ENCODE results near the gene BUB1B.

The BUB1B gene

DNA sequence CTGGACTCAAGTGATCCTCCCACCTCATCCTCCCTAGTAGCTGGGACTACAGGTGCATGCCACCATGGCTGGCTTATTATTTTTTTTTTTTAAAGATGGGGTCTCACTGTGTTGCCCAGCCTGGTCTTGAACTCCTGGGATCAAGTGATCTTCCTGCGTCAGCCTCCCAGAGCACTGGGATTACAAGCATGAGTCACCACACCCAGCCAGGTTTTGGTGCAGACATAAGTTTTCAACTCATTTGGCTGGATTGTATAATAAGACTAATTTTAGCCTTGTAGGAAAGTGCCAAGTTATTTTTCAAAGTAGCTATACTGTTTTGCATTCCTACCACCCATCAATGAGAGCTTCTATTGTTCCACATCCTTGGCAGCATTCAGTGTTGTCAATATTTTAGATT, 32.1 kb downstream of the BUB1B start:
- DNase-seq (ENCODE audit: low spot score): no peak

DNA sequence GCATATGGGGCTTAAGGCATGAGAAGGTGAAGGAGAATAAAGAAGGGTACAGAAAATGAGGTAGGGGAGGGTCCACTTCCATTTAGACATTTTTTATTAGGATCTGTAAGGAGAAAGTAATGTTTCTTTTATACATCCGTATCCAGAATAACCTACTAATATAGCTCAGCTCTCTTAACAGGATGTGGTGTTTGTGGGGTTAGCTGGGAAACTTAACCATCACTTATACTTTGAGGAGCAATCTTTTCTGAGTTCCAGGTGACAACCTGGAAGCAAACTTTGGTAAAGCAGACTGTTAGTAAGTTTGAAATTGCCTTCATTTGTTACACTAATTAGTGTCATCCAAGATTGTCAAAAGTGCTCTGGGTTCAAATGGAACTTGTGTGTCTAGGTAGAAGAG, 36.6 kb downstream of the BUB1B start:
- no peak for DNase-seq (ENCODE audit: low spot score)

DNA sequence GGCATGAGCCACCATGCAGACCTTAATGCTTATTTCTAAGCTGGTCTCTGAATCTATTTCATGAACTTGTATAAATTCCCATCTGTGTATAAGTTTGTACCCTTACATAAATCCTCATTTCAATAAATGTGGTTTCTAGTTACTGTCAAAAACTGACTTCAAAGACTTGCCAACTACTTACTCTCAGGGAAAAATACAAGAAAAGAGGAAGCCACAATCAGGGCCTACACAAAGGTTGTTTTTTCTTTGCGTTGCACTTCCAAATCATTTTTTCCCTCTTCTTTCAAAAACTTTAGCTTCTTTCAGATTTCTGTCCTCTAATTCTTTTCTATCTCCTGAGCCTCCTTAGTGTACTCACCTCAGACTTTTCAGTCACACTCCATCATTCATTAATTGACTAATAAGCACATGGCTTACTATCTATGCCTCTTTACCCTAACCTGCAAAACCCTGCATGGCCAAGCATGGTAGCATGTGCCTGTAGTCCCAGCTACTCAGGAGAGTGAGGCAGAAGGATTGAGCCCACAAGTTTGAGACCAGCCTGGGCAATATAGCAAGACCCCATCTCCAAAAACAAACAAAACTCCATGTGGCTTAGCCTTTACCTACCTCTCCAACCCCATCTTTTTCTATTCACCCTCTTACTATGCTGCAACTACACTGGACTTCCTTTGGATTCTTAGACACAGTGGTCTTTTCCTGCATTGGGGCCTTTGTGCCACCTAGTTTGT, 37.7 kb downstream of the BUB1B start:
- no peak for DNase-seq (ENCODE audit: low spot score)

DNA sequence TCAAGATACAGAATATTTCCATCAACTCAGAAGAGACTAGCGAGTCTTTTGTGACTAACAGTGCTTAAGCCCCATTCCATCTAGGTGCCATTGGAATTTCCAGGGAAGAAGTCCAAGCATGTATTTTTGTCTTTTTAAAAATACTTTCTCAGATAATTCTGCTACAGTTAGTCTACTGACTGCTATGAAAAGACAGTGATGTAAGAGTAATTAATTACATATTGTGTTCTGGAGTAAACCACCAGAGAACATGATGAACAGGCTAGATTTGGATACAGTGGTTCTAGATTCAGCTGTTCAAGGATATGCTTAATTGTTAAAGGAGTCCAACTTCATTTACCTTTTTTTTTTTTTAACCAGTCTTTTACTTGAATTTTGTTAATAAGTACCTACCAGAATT, 43.2 kb downstream of the BUB1B start:
- no peak for DNase-seq (ENCODE audit: low spot score)

DNA sequence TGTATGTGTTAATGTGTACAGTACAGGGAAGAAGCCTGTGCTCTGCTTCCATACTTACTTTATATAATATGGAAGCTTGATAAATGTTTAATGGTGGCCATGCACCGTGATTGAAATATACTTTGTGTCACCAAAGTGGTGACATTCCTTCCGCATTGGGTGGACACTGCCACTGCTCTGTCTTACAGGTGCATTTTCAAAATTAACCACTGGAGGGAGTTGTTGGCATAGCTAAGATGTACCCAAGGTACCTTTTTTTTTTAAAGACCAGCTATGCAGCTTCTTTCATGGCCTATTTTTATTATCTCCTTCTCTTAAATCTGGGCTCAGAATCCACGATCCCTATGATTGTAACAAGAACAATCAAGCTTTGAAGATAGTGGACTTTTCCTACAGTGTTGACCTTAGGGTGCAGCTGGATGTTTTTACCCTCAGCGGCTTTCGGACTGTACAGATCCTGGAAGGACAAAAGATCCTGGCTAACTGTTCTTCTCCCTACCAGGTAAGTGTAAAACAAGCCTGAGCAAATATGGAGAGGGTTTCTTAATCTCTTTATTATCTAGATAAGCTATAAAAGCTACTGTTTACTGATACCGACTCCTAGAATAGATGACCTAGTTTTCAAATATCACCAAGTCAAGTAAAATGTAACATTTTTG, 56.4 kb downstream of the BUB1B start:
- no peak for DNase-seq (ENCODE audit: low spot score)

DNA sequence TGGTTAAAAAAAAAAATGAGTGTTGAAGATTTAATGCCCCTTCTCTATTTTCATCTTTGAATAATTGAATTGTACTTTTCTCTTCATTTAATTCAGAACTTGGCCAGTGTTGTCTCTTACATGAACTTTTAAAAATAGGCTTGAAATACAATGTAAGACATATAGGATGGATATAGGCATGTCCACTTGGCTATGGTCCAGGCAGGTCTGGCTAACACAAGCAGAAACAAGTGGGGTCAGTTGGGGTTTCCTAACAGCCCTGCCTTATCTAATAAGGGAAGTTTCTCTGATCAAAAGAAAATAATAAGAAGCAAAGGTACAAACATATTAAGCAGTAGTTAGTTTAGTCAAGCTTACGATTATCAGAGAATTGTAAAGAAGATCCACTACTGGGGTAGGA, 58.9 kb downstream of the BUB1B start:
- DNase-seq (ENCODE audit: low spot score): no peak

DNA sequence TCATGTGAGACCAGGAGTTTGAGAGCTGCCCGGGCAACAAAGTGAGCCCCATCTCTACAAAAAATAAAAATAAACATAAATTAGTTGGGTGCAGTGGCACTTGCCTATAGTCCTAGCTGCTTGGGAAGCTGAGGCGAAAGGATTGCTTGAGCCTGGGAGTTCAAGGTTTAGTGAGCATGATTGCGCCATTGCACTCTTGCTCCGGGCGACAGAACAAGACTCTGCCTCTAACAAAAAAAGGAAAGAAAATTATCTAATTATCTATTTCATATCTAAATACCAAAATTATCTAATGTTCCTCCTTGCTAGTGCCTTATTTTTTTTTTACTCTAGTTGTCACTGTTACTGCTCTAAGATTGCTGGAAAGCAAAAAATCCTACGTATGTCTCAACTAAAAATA, 61.3 kb downstream of the BUB1B start:
- no peak for DNase-seq (ENCODE audit: low spot score)

DNA sequence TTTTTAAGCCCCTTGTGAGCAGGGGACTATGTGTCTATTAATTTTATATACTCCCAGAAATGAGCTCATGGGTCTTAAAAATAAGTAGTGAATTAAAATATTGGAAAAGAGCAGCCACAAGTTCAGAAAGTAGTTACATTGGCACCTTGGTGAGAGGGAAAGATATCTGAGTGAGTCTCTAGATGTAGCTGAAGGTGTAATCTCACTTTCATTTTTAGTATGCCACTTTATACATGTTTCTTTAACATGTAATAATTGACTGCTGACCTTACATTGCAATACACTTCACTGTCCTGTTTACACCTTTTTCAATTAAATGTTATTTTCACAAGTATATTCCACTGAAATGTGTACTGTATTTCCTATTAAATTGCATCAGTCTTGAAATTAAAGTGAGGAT, 65.9 kb downstream of the BUB1B start:
- no peak for DNase-seq (ENCODE audit: low spot score)

DNA sequence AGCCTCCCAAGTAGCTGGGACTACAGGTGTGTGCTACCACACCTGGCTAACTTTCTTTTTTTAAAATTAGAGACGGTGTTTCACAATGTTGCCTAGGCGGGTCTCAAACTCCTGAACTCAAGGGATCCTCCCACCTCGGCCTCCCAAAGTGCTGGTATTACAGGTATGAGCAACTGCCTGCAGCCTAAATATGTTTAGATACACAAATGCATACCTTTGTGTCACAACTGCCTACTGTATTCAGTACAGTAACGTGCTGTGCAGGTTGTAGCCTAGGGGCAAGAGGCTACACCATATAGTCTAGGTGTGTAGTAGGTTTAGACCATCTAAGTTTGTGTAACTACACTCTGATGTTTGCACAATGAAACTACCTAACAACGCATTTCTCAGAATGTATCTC, 68.4 kb downstream of the BUB1B start:
- no peak for DNase-seq (ENCODE audit: low spot score)

DNA sequence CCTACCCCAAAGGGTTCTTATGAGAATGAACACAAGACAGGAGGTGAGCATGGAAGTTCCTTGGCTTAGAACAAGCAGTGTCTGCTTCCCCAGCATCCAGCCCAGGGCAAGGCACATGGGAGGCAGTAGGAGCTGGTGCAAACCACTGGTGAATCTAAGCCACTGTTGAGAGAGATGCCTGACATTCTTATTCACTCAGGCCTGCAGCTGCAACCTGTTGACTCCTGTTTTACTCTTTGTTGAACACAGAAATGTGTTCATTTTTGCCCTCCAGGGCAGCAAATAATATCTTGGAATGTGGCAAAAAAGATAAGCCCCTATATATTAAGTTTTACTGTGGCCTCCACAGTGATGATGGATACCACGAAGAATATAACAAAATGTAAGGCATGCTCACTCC, 69.1 kb downstream of the BUB1B start:
- no peak for DNase-seq (ENCODE audit: low spot score)

DNA sequence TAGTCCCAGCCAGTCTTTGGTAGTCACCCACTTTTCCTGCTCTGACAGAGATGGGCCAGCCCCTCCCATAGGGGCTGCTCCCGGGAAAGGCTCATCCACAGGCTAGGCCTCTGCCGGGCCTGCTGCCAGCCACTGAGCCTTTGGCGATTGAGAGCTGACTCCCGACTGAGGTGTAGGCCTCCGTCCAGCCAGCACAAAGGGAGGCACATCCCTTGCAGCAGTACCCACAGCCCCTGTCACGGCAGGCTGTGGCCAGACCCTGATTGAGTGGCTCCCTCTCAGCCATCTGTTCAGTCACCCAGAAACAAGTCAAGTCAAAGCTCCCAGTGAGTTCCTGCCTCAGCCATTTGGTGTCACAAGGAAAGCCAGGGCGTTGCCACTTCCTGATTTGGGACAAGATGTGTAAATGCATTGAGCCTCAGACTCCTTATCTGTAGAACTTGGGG, 71.8 kb downstream of the BUB1B start:
- DNase-seq (ENCODE audit: low spot score): no peak

DNA sequence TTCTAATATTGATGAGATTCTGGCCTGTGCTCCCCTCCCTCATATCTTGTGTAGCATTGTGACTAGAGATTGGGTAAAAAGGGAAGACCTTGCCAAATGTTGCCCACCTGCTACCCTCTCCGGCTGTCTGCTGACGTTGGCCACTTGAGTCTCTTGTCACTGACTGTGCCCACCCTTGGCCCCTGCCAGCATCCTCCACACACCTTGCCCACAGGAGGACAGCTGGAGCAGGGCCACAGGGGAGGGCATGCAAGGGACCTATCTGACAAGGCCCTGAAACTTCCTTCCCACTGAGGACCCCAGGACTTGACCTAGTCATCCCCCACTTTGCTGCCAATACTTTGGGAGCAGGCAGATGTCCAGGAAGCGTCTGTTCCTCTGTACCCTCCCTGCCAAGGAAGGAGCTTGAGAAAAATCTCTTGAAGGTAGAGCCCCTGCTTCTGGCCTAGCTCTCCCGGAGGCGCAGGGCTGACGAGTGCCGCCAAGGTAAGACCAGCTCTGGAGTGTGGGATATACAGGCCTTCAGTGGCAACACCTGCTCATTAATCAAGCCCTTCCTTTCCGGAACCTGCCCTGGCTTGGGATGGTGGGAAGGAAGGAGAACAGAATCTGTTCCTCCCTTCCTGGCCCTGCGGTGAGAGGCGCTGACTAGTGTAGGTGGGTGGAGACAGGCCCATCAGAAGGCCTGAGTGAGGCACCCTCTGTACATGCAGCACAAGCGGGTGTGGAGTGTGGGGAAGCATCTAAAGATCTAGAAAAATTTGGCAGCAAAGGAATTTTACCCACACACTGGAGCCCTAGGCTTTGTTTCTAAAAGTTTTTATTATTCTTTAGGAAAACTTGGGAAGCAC, 73.1 kb downstream of the BUB1B start:
- no peak for DNase-seq (ENCODE audit: low spot score)

DNA sequence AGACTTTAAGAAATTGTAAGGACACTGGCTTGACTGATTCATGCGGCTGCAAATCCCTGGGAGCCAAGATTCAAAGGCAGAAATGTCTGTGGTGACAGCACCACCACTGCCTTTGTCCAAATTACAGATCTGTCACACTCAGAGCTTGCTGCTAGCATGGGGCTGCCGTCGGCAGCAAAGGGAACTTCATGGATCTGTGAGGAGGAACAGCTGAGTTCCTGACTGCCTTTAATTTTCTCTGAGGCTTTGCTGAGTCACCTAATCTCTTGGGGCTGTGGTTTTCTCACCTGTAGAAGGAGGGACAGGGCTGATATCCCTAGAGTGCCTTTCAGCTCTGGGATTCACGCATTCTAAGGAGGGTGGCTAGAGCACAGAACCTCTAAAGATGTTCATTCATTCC, 73.9 kb downstream of the BUB1B start:
- no peak for DNase-seq (ENCODE audit: low spot score)

DNA sequence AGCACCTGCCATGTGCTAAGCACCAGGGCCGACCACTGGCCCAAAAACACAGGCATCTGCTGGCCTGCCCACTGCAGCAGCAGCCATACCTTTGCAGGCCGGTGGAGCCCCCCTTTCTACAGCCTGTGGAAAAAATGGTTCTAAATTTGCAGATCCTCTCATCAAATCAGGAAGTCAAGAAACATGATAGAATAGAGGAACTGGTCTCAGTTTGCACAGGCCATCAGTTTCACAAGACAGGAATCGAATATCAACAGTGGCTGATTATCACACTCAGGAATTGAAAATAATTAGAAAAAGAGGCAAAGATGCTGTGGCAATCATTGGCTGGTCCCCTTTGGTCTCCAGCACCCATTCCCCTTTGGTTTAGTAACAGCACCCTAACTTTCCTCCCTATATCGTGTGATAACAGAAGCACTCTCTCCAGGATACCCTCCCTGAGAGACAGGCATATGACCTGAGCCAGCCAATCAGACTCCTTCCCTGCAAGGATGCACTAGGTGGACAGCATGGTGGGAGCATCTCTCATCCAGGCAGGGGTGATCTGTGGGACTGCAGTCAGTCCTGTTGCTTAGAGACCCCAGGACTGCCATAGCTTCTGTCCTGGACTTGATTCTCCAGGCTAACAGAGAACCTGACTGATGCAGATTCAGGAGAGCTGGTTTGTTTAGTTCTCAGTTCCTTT, 74.5 kb downstream of the BUB1B start:
- no peak for DNase-seq (ENCODE audit: low spot score)

DNA sequence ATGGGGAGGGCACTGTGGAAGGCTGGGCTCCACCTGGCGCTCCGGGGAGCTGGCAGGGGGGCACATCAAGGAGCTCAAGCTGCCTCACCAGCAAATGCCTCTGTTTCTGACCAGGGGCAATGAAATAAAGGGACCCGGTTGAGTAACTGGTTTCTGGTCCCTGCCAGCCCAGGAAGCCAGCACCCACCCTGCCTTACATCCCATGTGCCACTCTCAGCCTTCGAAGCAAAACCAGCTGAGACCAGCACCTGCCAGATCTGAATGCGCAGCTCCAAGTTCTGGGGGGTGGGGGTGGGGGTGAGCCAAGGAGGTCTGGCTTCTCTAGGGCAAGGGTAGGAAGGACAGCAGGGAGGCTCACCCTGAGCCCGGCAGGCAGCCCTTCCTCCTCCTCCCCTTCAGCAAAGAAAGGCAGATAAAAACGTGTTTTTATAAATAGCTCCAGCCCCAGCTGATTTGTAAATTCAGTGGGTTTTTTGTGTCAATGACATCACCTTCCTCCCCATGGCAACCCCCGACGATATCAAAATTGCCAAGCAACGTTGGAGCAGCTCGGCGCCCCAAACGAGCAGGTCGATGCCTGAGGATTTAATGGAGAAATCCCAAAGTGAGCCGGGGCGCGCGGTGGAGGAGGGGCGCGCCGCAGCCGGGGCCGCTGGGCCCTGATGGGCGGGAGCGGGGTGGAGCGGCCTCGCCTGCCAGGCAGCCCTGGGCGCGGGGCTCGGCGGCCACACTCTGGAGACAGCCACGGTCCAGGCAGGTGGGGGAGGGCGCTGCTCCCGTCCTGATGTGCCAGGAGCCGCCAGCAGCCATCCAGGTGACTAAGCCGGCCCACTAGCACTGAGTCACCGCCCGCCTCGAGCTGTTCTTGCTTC, 77.9 kb downstream of the BUB1B start, which contains the start of gene PAK6:
Gene PAK6 (plus strand): TSS at position 532 of the 872 bp plus-strand sequence. CDS start 25,723 bp downstream, outside the sequence.
- DNase-seq (ENCODE audit: low spot score): peak; percentile 72

DNA sequence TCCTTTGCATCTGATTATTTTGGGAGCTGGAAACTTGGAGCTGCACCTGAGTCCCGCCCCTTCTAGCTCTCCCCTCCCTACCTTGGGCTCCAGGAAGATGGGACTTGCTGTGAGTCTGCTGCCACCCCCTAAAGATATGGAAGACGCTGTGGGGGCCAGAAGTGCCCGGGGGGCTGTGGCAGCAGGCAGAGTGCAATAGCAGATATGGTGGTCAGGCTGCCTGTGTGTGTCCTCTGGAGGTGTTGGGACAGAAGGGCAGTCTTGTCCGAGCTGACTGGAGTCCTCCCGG, 78.5 kb downstream of the BUB1B start:
- no peak for DNase-seq (ENCODE audit: low spot score)

DNA sequence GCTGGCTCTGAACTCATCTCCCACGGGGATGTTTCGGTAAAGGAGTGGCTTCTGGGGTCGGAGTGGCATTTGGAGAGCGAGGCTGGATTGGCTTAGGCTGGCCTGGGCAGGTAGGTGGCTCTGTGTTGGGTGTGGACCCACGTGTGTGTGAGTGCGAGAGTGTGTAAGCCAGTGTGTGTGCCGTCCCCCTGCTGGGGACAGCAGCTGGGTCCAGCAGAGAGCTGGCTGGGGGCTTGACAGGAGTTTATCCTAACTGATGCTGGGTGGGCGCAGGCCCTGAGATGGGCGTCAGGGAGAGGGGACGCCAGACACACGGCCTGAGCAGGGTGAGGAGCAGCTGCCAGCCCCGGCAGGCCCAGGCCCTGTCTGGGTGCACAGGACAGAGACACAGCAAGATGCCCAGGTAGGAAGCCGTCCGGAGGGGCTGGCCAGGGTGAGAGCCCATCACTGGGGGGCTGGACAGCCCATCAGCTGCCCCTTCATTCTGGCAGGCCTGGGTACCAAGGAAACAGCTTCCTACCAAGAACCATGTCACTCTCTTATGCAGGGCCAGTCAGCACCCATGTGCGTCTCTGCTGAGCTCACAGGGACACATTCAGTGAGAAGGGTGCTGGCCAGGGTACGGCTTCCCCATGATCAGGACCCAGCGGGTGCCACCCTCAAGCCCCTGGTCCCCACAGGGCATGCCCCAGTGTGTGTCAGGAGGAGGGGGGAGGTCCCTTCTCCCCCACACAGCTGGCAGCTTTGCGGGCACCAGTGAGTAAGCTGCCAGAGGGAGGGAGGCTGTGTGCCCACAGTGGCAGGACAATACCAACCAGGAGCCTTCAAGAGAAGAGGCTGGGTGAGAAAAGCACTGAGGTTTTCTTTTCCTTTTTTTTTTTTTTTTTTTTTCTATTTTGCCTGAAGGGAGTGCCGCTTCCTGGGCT, 79.1 kb downstream of the BUB1B start:
- peak; percentile 64 for DNase-seq (ENCODE audit: low spot score)

DNA sequence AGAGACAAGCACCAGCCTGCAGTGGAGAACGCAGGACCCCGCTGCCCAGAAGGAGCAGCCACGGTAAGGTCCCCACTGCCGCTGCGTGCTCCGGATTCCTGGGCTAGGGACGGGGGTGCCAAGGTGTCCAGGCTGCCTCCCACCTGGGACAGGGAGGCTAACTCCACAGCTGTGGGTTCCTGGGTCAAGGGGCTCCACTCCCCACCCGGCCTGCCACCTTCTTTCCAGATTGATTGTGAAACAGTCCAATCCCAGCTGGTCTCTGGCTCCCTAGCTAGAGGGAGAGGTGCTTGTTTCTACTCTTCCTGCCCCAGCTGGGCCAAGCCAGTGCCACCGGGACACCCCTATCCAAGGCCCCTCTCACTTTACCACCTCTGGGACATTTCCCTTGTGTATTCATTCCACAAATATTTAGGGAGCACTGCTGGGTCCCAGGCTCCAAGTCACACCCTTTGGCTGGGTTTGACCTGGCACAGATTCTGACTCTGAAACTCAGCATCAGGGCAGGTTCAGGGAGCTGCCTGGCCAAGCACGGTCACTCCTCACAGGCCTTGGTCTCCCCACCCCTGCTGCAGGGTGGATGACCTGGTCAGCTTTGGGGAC, 79.9 kb downstream of the BUB1B start:
- peak; percentile 59 for DNase-seq (ENCODE audit: low spot score)

DNA sequence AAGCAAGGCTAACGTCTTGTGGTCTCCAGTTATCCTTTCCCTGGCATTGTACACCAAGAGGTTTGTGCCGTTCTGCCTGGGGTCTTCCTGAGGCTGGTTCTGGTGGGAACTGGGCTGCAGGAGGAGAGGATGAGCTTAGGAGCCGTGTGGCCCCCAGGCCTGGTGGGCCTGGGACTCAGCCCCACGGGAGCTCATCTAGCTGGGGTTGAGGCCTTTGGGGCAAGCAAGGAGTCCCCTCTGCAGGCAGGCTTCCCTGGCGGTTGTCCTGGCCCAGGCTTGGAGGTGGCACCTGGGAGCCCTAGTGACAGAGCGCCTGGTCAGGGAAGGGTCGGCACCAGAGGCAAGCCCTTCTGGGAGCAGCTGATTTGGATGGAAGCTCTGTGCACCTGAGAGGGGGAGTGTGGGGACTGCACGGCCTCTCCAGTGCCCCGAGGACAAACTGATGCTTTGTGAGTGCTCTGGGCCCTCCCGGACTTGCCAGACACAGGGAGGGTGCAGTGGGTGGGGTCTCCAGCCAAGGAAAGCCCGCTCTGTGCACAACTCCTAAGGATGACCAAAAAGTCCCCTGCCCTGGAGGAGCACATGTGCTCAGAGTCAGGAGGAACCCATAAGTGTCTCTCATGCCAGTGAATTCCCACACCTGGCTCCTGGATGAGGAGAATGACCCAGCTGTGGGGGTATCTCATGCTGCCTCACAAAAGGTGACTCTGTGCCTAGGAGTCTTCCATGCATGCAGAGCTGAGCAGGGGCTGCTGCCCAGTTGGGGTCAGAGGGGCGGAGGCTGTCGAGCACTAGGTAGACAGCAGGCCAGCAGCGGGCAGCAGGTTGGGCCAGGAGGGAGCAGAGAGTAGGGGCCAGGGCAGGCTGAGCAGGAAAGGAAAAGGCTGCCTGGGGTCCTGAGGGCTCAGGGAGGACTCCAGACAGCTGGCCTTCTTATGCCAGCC, 80.7 kb downstream of the BUB1B start:
- peak; percentile 58 for DNase-seq (ENCODE audit: low spot score)

All from left forelimb (tissue), 1 donor.